Muscle layer of colon (tissue), 2 donors: ENCODE results near the gene DPAGT1.
"Not testable (repeated sequence)": the region's sequence is repeated elsewhere in the genome, so short reads cannot be mapped to it uniquely, and the experiment has no call there.

Experiments
- H3K27ac ChIP-seq: one replicate; pipeline ENCODE4 v1.7.0; 2013; ENCODE audit warnings: low read depth, mild to moderate bottlenecking, low read length, moderate library complexity
- H3K27me3 ChIP-seq, 2 donors: one replicate each; pipeline ENCODE4 v1.7.0; 2013; ENCODE audit warnings: low read length in 2 of 2, mild to moderate bottlenecking in 2 of 2; ENCODE audit not compliant: insufficient read depth in 2 of 2, control insufficient read depth in 1 of 2
- H3K36me3 ChIP-seq: one replicate; pipeline ENCODE4 v1.7.0; 2013; ENCODE audit warnings: mild to moderate bottlenecking, low read length; ENCODE audit not compliant: insufficient read depth
- H3K4me1 ChIP-seq: one replicate; pipeline ENCODE4 v1.7.0; 2013; ENCODE audit warnings: mild to moderate bottlenecking, low read length; ENCODE audit not compliant: insufficient read depth
- H3K4me3 ChIP-seq, 2 donors: one replicate each; pipeline ENCODE4 v1.7.0; 2013; ENCODE audit warnings: low read length in 2 of 2, low read depth in 1 of 2, mild to moderate bottlenecking in 1 of 2, moderate library complexity in 1 of 2
- H3K9ac ChIP-seq: one replicate; pipeline ENCODE4 v1.7.0; 2013; ENCODE audit warnings: low read length
- H3K9me3 ChIP-seq: one replicate; pipeline ENCODE4 v1.7.0; 2013; ENCODE audit warnings: mild to moderate bottlenecking, low read length
- donor health status: abdominal sarcoma.
- donor health status: Adenocarcinoma of cecum.

Gene DPAGT1

DNA sequence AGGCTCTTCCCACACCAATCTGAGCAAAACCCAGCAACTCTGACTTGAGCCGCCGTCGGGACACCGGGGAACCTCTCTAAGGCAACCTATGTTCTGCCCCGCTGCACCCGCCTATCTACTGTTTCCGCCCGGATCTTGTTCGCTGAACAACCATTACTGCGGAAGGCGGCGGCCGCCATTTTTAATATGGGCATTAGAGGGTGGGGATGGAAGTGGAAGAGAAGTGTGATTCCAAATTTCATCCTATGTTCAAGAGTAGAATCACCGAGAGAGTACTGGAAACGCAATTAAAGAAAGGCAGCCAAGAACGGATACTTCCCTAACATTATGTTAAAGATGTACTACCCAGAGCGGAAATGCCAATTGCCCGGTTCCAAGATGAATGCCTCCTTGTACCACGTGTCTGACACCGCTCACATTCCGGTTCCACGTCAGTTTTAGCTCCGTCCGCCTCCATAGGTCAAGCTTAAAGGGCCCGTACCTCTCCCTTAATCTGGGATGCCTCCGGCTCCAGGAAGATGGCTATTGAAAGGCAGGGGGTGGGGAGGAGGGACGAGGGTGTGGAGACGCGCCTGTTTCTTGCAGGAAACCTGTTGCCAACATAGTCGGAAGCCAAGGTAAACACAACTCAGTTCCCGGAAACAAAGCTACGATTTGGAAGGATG, at the start of gene DPAGT1:
DPAGT1 (minus strand) TSS at position 95 of the 665 bp plus-strand sequence. CDS start 198 bp downstream, outside the sequence.
- Histone ChIP-seq H3K27ac (peak within 1 kb of the TSS; percentile 81), H3K9ac (peak within 1 kb of the TSS; percentile 72), H3K27me3 (no peaks in the 10 kb centered on the region), H3K9me3 (no peaks in the 10 kb centered on the region), H3K4me3 (peak within 1 kb of the TSS; percentile 78 to 86), H3K4me1 (peaks cover 21% of the 10 kb centered on the region), H3K36me3 (peaks cover 16% of the 10 kb centered on the region)

DNA sequence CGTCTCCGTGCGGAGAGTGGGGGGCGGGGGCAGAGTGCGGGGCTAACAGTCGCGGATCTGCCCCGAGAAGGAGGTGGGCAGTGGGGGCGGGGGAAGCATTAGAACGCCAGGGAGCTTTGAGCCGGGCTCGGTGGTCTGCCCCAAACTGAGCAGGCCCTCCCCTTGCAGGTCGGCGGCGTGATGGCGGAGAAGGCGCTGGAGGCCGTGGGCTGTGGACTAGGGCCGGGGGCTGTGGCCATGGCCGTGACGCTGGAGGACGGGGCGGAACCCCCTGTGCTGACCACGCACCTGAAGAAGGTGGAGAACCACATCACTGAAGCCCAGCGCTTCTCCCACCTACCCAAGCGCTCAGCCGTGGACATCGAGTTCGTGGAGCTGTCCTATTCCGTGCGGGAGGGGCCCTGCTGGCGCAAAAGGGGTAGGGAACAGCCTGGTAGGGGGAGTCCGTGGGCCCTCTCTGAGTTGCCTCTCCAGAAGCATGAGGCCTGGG, 48.2 kb upstream of the DPAGT1 start:
- Histone ChIP-seq H3K27ac (no peak overlapping the region), H3K9ac (no peak overlapping the region), H3K4me1 (peaks cover 4% of the 10 kb centered on the region), H3K9me3 (no peaks in the 10 kb centered on the region), H3K27me3 (peaks cover 0 to 33% of the 10 kb centered on the region in 2 donors), H3K36me3 (no peaks in the 10 kb centered on the region), H3K4me3 (peak overlapping the region in 1 of 2 donors; percentile 58)

DNA sequence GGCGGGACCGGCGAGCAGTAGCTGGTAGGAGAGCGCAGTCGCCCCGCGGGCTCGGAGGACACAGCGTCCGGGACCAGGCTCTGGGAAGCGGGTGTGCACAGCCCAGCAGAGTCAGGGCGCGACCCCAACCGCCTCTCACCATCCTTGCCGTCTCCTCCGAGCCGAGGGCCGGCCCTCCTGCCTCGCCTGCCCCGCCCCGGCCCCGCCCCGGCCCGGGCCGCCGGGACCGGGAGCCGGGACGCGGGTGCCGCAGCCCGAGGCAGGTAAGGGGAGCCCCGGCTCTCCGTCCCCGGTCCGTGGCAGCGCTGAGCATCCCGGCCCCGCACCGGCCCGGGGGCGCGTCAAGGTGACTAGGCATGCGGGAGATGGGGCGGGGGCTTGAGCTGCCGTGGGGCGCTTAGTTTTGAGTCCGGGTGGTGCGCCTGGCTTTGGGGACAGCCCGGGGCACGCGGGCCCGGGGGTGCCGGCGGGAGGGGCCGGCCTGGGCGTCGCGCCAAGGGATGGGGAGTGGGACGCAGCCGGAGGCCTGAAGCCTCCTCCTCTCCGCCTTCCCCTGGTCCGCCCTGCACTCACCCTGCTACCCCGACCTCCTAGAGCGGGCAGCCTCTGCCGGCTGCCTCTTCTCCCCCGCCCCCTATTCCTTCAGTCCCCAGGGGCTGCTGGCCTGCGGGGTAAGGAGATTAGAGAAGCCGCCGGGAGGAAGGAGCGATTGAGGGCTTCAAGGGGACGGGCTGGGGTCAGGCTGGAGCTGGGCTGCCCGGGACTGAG, 47.5 kb upstream of the DPAGT1 start, which contains the start of gene ABCG4:
ABCG4 (plus strand) TSS at position 35 of the 768 bp plus-strand sequence. CDS start 914 bp downstream, outside the sequence.
- Histone ChIP-seq H3K4me3 (peak within 1 kb of the TSS; percentile 58 to 59), H3K9ac (no peak within 1 kb of the TSS), H3K27ac (no peak within 1 kb of the TSS), H3K9me3 (no peaks in the 10 kb centered on the region), H3K4me1 (peaks cover 4% of the 10 kb centered on the region), H3K36me3 (no peaks in the 10 kb centered on the region), H3K27me3 (peaks cover 0 to 33% of the 10 kb centered on the region in 2 donors)

GRCh38 chr11:119148720-119149017, 47.0 kb upstream of the DPAGT1 start:
- Histone ChIP-seq H3K4me3 (peak overlapping the region; percentile 58 to 59), H3K27me3 (peaks cover 0 to 33% of the 10 kb centered on the region in 2 donors), H3K36me3 (no peaks in the 10 kb centered on the region), H3K9ac (no peak overlapping the region), H3K27ac (no peak overlapping the region), H3K9me3 (no peaks in the 10 kb centered on the region), H3K4me1 (peaks cover 4% of the 10 kb centered on the region)

GRCh38 chr11:119147604-119148333, 46.1 kb upstream of the DPAGT1 start:
- Histone ChIP-seq H3K36me3 (no peaks in the 10 kb centered on the region), H3K9ac (no peak overlapping the region), H3K9me3 (no peaks in the 10 kb centered on the region), H3K4me3 (no peak overlapping the region), H3K4me1 (peaks cover 4% of the 10 kb centered on the region), H3K27me3 (peaks cover 0 to 33% of the 10 kb centered on the region in 2 donors), H3K27ac (no peak overlapping the region)

DNA sequence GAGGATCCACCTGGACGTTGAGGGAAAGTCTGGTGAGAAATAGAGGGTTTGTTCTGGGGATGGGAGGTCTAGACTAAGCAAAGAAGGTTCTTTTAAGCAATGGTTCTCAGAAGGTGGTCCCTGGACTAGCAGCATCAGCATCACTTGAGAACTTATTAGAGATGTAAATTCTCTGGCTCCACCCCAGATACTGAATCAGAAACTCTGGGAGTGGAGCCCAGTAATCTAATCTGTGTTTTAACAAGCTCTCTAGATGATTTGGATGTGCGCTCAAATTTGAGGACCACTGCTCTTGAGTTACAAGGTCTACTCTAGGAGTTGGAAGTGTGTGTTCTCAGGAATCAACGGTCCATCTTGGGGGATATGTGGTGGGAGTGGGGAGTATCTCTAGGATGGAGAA, 43.9 kb upstream of the DPAGT1 start:
- no peak overlapping the region for H3K4me3 ChIP-seq
- H3K27ac ChIP-seq: no peak overlapping the region
- peaks cover 0 to 30% of the 10 kb centered on the region in 2 donors for H3K27me3 ChIP-seq
- H3K4me1 ChIP-seq: peaks cover 4% of the 10 kb centered on the region
- no peak overlapping the region for H3K9ac ChIP-seq
- no peaks in the 10 kb centered on the region for H3K36me3 ChIP-seq
- H3K9me3 ChIP-seq: no peaks in the 10 kb centered on the region

GRCh38 chr11:119144825-119145486, 43.3 kb upstream of the DPAGT1 start:
- Histone ChIP-seq H3K9me3 (no peaks in the 10 kb centered on the region), H3K36me3 (no peaks in the 10 kb centered on the region), H3K27ac (no peak overlapping the region), H3K4me1 (peaks cover 4% of the 10 kb centered on the region), H3K9ac (no peak overlapping the region), H3K4me3 (no peak overlapping the region), H3K27me3 (peaks cover 0 to 24% of the 10 kb centered on the region in 2 donors)

DNA sequence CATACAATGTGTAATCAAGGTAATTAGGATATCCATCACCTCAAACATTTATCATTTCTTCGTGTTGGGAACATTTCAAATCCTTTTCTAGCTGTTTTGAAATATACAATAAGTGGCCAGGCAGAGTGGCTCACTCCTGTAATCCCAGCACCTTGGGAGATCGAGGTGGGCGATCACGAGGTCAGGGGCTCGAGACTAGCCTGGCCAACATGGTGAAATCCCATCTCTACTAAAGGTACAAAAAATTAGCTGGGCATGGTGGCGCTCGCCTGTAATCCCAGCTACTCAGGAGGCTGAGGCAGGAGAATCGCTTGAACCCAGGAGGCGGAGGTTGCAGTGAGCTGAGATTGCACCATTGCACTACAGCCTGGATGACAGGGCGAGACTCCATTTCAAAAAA, 37.6 kb upstream of the DPAGT1 start:
- H3K27me3 ChIP-seq, H3K27ac ChIP-seq, H3K9ac ChIP-seq, H3K4me1 ChIP-seq, H3K4me3 ChIP-seq, H3K9me3 ChIP-seq, H3K36me3 ChIP-seq: not testable (repeated sequence)

- Histone ChIP-seq H3K4me3 (no peak overlapping the region), H3K27me3 (no peaks in the 10 kb centered on the region), H3K9me3 (no peaks in the 10 kb centered on the region), H3K9ac (no peak overlapping the region), H3K36me3 (peaks cover 47% of the 10 kb centered on the region), H3K4me1 (no peaks in the 10 kb centered on the region), H3K27ac (no peak overlapping the region)
These were observed 32.8 kb upstream of the DPAGT1 start for GRCh38 chr11:119134389-119134978.

GRCh38 chr11:119130662-119131061, 29.0 kb upstream of the DPAGT1 start:
- Histone ChIP-seq H3K4me3 (no peak overlapping the region), H3K27ac (no peak overlapping the region), H3K9me3 (no peaks in the 10 kb centered on the region), H3K9ac (no peak overlapping the region), H3K27me3 (no peaks in the 10 kb centered on the region), H3K36me3 (peaks cover 55% of the 10 kb centered on the region), H3K4me1 (no peaks in the 10 kb centered on the region)
